GM18520 (cell line): ENCODE results near the gene GCN1.

Experiments
- ATAC-seq: cut with Tn5 transposase; IDR thresholded peaks from one replicate; pipeline ENCODE4 v1.9.1; 2021; ENCODE audit not compliant: unreplicated experiment

Gene GCN1

DNA sequence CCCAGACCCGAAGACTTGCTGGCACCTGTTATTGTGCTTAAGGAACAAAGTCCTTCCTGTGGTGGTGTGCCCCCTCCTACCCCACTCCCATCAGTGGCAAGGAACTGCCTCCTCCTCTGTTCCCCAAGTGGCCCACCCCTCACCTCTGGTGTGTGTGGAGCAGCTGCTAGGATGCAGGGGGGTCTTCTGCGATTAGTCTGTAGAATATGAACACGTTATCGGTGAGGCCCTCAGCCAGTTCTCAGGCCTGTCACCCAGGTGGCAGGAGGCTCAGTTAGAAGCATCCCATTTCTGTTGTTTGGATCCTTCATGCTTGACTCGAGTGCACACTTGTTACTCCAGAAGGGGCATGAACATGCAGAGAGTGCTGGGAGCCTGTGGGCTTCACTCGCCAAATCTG, 117.3 kb downstream of the GCN1 start:
- no peak for ATAC-seq
